GM18870 (cell line): ENCODE data around the gene SCUBE1.

ENCODE experiments used
- ATAC-seq: cut with Tn5 transposase; IDR thresholded peaks from one replicate; pipeline ENCODE4 v1.9.1; 2021; ENCODE audit warnings: moderate library complexity; ENCODE audit not compliant: unreplicated experiment

The SCUBE1 gene

DNA sequence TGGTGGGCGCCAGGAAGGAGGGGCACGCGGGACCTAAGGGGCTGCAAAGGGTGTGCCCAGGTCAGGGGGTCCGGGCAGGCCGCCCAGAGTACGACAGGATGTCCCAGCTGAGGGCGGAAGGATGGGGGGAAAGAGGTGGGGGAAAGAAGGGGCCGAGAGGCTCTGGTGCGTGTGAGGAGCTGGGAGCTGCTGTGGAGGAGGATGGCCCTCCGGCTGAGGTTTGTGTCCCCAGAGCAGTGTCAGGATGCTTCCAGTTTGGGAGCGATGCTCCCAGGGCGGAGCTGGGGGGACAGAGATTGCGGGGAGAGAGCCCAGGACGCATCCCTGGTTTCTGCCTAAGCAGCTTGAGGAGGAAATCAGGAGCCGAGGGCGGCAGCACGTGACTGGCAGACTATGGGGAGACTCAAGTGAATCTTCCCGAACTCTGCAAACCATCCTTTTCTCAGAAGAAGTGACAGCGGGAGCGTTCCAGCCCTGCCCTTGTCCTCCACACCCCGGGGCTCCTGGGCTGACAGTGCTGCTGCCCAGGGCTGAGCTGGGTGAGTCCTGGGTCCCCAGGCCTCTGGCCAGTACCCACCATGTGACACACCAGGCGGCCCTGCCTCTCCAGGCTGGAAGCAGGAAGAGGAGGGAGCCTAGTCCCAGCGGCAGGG lies 136.5 kb downstream of the SCUBE1 start:
- ATAC-seq, result no peak

DNA sequence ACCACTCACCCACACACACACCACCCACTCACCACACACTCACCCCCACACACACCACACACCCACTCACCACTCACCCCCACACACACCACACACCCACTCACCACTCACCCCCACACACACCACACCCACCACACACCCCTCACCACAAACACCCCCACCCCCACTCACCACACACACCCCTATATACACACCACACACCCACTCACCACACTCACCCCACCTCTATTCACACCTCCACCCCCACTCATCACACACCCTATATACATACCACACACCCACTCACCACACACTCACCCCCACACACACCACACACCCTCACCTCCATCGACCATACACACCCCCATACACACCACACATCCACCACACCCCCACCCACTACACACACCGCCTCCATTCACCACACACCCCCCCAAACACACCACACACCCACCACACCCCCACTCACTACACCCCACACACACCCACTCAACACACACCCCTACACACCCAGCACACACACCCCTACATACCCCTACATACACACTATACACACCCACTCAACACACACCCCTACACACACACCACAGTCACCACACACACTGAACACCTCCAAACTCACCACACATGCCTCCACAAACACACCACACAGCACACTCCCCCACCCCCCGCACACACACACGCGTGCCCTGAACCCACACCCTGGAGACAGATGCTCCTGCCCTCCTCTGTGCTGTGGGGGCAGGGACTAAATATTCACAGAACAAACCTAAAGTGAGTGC lies 137.2 kb downstream of the SCUBE1 start:
- ATAC-seq, result no peak

DNA sequence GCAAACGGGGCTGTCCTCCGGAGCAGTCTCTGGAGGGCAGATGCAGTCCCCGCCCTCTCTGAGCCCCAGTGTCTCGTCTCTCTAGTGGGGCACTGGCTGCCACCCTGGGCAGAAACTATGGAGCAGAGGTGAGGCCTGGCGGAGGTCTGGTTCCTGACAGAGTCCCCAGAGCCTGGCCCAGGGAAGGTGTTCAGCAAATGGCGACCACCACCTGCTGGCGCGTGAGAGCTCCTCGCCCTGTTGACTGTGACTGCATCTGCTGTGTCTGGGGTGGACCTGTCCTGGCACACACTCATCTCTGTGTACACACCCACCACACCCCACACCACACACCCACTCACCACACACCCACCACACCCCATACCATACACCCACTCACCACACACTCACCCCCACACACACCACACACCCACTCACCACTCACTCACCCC lies 137.9 kb downstream of the SCUBE1 start:
- ATAC-seq, result no peak

DNA sequence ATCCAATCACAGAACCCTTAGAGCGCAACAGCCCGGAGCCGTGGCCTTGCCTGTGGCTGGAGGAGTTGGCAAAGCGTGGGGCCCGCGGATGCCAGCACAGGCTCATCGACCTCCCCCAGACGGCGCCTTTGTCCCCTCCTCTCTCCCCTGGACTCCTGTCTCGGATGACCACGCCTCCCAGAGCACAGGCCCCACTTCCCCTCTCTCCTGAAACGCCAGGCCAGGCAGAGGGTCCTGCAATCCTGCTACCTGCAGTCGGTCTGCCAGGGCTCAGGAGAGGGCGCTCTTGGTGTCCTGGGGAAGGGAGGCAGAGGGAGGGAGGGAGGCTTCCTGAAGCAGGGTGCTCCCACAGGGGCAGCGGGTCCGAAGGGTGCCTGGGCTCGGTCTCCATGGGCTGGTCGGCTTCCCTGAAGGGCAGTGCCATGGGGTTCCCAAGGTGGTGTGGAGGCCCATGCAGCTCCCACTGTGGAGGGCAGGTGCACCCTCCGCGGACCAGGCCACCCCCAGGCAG lies 139.6 kb downstream of the SCUBE1 start:
- no peak for ATAC-seq

DNA sequence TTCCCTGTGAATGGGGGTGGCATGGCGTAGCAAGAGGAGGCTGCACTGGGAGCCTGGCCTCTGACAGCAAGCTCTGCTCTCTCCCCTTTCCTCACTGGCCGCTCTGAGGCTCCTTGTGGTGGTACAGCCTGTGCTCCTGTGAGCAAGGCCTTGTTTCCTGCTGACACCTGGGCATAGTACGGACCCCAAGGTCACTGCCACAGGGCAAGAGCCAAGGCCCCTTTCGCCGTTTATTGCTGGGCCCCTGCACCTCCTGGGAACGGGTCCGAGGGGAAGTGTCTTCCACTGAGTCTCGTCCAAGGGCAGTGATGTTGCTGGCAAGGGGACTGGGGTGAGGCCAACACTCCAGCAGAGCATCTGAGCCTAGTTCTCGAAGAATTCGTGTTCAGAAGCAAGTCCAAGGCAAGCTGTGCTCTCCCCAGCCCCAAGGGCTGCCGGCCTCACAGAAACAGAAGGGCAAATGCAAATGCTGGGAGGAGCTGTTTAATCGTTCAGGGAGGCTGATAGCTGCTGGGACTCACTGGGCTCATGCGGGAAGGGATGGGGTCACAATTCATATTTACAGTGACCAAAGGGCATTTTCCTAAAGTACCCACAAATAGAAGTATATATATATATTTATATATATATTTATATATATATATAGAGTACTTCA lies 140.3 kb downstream of the SCUBE1 start:
- no peak for ATAC-seq

DNA sequence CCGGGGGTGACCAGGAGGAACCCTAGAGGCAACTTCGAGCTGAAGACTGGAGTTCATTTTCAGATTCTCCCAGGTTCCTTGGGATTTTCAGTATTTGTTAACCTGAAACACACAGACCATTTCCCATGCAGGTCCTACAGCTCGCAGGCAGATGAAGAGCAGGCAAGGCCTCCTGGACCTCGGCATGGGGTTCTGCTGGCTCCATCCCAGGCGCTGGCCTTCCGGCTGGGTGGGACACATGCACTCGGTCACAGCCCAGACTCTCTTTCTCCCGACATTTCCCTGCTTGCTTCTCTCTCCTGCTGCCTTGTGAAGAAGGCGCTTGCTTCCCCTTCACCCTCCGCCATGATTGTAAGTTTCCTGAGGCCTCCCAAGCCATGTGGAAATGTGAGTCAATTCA lies 140.8 kb downstream of the SCUBE1 start:
- ATAC-seq, result no peak

DNA sequence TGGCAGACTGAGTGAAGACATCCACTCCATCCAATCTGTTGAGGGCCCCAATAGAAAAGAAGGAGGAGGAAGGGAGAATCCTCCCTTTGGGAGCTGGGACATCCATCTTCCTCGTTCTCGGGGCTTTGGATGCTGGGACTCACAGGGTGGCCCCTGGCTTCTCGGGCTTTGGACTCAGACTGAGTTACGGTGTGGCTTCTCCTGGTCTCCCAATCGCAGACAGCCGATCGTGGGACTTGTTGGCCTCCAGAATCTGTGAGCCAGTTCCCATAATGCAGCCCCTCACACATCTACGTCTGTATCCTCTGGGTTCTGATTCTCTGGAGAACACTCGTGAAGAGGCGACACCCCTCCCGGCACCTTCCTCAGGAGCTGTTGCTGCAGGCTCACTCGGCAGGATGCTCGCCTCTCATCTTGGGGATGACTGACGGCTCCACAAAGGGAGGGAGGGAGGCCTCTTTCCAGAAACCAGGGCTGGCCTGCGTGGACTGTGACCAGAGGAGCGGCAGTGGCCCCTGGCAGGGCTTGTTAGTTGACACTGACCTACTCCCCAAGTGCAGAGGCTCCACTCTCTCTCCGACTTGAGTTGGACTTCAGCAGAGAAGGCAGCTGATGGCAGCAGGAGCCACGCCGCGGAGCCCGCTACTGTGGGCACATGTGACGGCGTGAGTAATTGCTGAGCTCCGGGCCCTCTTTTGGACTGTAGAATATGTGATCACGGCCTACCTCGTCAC lies 141.5 kb downstream of the SCUBE1 start:
- ATAC-seq, result no peak

DNA sequence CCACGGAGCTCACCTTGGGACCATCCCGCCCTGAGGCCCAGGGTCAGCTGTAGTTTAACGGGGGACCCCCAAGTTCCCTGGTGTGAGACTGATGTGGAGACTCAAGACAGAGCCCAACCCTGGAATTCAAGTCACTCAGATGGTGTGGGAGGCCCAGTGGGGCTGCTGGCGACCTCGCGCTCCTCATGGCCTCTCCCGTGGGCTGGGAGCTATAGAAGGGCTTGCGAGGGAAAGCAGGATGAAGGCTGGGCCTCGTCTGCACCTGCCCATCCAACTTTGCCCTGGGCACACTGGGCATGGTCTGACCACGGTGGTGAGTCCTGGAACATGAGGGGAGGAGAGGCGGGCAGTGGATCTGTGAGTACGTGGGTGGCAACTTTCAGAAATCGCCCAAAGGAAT lies 142.6 kb downstream of the SCUBE1 start:
- no peak for ATAC-seq

DNA sequence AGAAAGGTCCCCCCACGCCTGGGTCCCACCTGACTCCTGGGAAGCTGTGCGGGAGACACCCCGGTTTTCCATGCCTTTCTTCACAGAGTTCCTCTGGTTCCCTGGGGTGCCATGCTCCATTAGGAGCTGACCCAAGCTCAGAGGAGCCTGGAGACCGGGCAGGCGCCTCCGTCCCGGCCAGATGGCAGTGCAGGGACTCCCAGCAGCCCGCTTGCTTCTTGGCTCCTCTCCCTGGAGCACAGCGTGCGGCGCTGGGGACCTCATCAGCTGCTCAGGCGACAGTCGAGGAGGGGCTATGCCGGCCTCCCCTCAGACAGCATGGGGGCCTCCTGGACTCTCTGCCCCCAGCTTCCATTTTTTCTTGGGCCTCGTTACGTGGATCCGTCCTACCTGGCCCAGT lies 143.1 kb downstream of the SCUBE1 start:
- ATAC-seq, result no peak

DNA sequence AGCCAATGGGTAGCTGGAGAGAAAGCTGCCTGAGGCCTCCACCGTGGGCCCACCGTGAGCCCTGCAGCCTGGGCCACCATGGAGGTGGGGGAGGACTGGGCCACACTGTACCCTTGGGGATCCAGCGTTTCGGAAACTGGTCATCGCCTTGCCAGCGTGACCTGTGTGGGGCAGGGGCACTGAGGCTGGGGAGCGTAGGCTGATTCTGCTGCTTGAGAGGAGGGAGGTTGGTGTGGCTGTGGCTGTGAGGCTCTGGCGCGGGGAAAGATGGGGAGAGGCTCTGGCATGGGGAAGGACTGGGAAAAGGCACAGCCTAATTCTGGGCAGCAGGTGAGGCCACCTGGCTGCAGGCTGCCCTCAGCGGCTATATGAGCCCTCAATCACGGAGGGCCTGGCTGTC lies 143.6 kb downstream of the SCUBE1 start:
- ATAC-seq, result no peak

DNA sequence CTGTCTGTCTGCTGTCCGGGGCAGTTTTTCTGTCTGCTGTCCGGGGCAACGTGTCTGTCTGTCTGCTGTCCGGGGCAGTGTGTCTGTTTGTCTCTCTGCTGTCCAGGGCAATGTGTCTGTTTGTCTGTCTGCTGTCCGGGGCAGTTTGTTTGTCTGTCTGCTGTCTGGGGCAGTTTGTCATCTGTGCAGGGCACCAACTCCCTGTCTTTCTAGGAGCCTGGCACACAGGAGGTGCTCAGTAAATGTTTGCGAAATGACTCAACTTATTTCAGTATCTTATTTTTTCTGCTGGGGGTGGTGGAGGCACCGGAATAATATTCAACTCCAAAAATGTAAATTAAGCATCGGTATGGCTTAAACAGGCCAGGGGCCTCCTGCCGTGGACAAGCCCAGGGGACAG lies 144.2 kb downstream of the SCUBE1 start:
- ATAC-seq, result no peak

DNA sequence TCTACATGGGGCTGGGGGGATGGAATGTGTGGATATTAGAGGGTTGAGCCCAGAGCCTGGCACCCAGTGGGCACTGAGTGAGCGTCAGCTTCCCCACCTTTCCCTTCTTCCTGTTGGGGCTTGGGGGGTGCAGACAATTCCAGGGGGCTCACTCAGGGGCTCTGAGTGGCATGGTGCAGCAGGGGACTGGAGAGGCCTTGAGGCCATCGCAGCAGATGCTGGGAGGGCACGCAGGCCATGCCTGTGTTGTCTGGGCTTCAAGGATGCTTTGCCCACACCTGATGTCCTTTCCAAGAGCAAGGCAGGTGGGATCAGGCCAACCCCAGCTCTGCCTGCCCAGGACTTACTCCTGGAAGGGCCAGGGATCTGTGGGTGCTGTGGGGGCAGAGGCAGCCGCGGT lies 145.0 kb downstream of the SCUBE1 start:
- ATAC-seq, result no peak

DNA sequence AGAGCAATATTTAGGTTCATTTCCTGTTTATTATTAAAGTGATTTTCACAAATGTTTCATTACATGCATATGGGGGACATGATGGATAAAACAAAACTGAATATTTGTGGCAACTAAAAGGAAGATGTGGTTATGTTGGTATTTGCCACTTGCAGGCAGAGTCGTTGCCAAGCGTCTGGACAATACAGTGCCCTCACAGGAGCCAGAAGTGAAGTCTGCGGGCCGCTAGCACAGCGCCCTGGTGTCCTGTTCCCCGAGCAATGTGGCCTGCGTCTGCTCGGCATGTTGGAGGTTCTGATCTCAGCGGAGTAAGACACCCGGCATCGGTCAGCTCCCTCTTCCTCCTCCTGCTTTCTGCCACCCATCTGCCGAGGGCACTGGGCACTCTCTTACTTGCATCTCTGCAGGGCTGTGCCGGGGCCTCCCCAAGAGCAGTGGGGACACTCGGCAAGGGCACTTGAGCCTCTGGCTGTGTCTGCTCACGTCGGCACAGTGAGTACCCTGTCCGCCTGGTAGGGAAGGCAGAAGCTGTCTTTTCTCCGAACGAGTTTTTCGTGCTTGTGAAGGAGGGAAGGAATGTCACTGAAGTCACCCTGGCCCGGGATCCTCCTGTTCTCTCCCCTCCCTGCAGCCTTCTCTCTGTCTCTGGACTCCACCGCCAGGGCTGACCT lies 145.8 kb downstream of the SCUBE1 start:
- ATAC-seq, result no peak

DNA sequence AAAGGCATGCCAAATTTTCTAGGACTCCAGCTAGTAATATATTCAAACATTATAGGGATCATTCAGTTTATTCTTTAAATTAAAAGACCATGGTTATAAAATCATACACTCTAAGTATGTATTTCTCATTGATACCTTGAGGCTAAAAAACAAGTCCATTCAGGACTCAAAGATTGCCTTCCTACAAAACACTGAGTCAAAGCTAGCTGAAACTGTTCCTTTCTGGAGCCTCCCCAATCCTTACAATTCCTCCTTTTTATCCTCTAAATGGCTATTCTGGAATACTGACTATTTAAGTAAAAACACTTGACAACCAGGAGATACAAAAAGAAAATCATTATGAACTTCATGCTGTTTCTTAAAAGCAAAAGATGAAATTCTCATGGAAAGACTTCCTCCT lies 151.3 kb downstream of the SCUBE1 start:
- no peak for ATAC-seq

DNA sequence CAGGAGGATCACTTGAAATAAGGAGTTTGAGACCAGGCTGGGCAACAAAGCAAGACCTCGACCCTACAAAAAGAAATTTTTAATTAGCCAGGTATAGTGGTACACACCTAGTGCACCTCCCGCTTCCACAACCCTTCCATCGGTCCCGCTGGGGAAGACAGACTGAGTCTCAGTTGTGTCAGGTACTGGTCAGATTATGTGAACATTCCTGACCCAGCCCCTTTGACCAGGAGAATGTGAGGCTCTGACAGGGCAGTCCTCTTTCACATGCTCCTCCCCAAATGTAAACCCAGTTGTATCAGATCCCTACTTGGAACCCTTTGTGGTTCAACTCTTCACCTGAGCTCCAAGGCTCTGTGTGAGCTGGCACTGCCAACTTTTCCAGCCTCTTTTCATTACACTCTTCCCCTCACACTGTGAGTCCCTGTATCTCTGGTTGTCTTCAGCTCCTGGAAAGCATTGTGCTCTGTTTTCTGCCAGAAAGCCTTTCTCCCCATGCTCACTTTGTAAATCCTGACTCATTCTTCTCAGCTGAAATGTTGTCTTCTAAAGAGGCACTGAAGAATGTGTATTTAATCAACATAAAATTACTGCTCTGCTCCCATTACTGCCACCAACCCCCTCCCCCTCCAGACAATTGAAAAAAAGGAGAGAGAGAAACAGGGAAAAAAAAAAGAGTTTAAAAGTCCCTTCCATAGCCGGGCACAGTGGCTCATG lies 154.2 kb downstream of the SCUBE1 start:
- ATAC-seq, result no peak

DNA sequence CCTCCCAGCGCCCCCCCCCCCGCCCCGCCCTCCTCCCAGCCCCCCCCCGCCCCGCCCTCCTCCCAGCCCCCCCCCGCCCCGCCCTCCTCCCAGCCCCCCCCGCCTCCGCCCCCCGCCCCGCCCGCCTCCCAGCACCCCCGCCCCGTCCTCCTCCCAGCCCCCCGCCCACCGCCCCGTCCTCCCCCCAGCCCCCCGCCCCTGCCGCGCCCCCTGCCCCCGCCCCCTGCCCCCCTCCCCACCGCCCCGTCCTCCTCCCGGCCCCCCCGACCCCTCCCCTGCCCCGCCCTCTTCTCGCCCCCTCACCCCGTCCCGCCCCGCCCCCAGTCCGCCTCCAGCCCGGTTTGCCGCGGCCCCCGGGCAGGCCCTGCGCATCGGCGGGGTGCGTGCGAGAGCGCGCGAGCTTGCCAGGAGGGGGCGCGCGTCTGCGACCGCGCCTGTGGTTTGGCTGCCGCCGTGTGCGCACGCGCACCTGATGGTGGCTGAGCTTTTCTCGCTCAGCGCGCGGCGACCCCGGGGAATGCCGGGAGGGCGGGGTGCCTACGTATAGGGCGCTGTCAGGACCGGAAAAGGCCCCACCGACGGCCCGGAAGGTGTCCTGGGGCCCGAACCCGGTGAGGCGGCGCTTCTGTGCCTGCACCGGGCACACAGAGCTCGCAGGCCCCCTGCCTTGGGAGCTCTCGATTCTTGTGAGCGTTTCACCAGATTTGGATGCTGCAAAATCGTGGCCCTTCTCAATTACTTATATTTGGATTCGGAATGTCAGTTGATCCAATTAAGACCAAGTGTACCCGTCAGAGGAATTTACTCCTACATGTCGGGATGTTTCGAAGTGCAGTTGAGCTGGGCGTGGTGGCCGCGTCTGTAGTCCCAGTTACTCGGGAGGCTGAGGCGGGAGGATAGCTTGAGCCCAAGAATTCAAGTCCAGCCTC lies 155.7 kb downstream of the SCUBE1 start:
- peak; percentile 54 for ATAC-seq

DNA sequence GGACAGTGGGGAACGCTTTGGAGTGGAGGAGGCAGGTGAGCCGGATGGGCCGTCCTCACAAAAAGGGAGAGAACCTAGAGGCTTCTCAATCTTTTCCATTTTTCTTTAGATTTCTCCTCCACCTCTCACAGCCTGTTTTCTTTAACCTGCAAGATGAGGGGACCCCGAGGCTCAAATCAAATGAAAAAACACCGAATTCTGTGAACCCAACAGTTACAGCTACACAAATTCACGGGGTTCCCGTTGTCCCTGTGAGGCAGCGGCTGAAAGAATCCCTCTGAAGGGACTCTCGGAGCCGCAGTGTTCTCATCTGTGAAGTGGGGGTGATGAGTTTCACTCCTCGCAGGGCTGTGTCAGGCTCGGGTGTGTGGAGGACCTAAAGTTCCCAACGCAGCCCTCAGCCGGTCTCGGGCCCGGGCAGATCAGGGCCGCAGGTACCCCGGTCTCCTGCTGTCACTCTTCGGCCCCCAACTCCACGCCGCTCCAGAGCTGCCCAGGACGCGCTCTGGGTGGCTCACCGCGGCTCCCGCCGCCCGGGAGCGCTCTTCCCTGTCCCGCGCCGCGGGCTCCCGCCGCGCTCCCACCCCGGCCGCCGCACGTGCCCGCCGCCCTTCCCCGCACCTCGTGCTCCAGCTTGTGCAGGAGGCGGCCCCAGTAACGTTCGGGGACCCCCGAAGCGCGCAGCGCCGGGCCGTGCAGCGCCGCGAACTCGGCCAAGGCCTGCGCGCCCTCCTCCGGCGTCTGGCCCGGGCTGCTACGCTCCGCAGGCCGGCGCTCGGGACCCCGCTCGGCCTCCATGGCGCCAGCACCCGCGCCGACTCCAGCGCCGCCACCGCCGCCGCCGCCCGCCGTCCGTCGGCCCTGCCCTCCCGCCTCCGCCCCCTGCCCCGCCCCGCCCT lies 156.7 kb downstream of the SCUBE1 start, which contains the start of gene TTLL12:
TTLL12 (minus strand) TSS at position 863 of the 899 bp plus-strand sequence; CDS start at position 798, 65 bp downstream.
- no peak for ATAC-seq

DNA sequence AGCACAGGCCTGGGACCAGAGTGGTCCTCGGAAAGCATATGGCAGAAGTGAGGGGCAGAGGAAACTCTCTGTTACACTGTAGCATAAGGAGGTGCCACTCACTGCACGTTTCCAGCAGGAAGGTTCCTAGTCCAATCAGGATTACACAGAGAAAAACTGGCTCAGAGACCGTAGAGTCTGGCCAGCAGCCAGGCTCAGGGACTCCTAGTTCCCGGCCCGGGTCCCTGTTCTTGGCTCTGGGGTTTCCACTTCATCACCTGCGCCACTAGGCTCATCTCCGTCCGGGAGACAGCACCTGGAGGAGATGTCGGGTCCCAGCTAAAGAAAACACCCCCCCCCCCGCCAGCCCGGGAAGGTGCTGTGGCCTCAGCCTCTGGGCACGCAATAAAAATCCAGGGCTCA lies 157.3 kb downstream of the SCUBE1 start:
- no peak for ATAC-seq
